Neural crest cell (in vitro differentiated cells): ENCODE data around the gene SCAPER. TPM values are rescaled to one million over a fixed set of nuclear protein-coding genes. Genes with fewer than 3 reads are reported as not detected.

ENCODE experiments used
- DNase-seq: peaks from one replicate; pipeline ENCODE4 v3.0.0; 2021; ENCODE audit warnings: low read depth, mixed read lengths, low spot score
- H3K27ac Mint-ChIP-seq: one replicate; pipeline ENCODE4 v1.8.0; 2021; ENCODE audit warnings: mild to moderate bottlenecking, mixed read lengths; ENCODE audit not compliant: unreplicated experiment
- H3K27me3 Mint-ChIP-seq: 2 replicates; pipeline ENCODE4 v1.8.0; 2021; ENCODE audit warnings: low read depth, mild to moderate bottlenecking, mixed read lengths
- H3K36me3 Mint-ChIP-seq: 2 replicates; pipeline ENCODE4 v1.8.0; 2021; ENCODE audit warnings: low read depth, mild to moderate bottlenecking, mixed read lengths
- H3K4me1 Mint-ChIP-seq: 2 replicates; pipeline ENCODE4 v1.8.0; 2021; ENCODE audit warnings: mixed read lengths
- H3K4me3 Mint-ChIP-seq: one replicate; pipeline ENCODE4 v1.8.0; 2021; ENCODE audit warnings: mild to moderate bottlenecking, mixed read lengths
- H3K9me3 Mint-ChIP-seq: 2 replicates; pipeline ENCODE4 v1.8.0; 2021; ENCODE audit warnings: mixed read lengths
- CTCF ChIP-seq: fragments of 200-600 bp; sonication (generic); conservative IDR thresholded peaks from 2 replicates; pipeline ENCODE4 v1.5.0; 2021; ENCODE audit warnings: antibody characterized with exemption, mild to moderate bottlenecking
- total RNA-seq: library from RNA; stranded (reverse); gene quantifications from 2 replicates; pipeline ENCODE4 v1.2.1, GENCODE V29; 2021

SCAPER gene
- total RNA-seq, 1 donor from 2014 or later, result 15.3 TPM

GRCh38 chr15:76682833-76683232, 222.3 kb downstream of the SCAPER start:
- DNase-seq, result no peak
- Mint-ChIP-seq H3K27me3 (no peaks in the 10 kb centered on the region), H3K4me3 (no peak overlapping the region), H3K27ac (no peak overlapping the region), H3K9me3 (peaks cover 20% of the 10 kb centered on the region), H3K36me3 (peaks cover 13% of the 10 kb centered on the region), H3K4me1 (no peaks in the 10 kb centered on the region)
- no peak for TF ChIP-seq CTCF

- no peaks in the 10 kb centered on the region for H3K27me3 Mint-ChIP-seq
- H3K36me3 Mint-ChIP-seq, result peaks cover 13% of the 10 kb centered on the region
- H3K9me3 Mint-ChIP-seq, result peaks cover 20% of the 10 kb centered on the region
- H3K4me3 Mint-ChIP-seq, result no peak overlapping the region
- no peaks in the 10 kb centered on the region for H3K4me1 Mint-ChIP-seq
- DNase-seq, result no peak
- no peak for TF ChIP-seq CTCF
- peak overlapping the region; percentile 43 for H3K27ac Mint-ChIP-seq
Measured at GRCh38 chr15:76682259-76682658, 222.9 kb downstream of the SCAPER start.

- no peak overlapping the region for H3K4me3 Mint-ChIP-seq
- no peaks in the 10 kb centered on the region for H3K4me1 Mint-ChIP-seq
- TF ChIP-seq CTCF, result no peak
- peaks cover 10% of the 10 kb centered on the region for H3K36me3 Mint-ChIP-seq
- peaks cover 9% of the 10 kb centered on the region for H3K9me3 Mint-ChIP-seq
- no peaks in the 10 kb centered on the region for H3K27me3 Mint-ChIP-seq
- no peak overlapping the region for H3K27ac Mint-ChIP-seq
- no peak for DNase-seq
Measured at GRCh38 chr15:76678766-76679165, 226.4 kb downstream of the SCAPER start.

- no peak for DNase-seq
- peaks cover 5% of the 10 kb centered on the region for H3K4me1 Mint-ChIP-seq
- H3K36me3 Mint-ChIP-seq, result no peaks in the 10 kb centered on the region
- no peak for TF ChIP-seq CTCF
- no peaks in the 10 kb centered on the region for H3K9me3 Mint-ChIP-seq
- no peak overlapping the region for H3K4me3 Mint-ChIP-seq
- H3K27me3 Mint-ChIP-seq, result no peaks in the 10 kb centered on the region
- no peak overlapping the region for H3K27ac Mint-ChIP-seq
Measured at GRCh38 chr15:76674883-76675282, 230.3 kb downstream of the SCAPER start.

GRCh38 chr15:76669521-76670207, 235.5 kb downstream of the SCAPER start:
- peaks cover 5% of the 10 kb centered on the region for H3K4me1 Mint-ChIP-seq
- no peak for DNase-seq
- H3K27ac Mint-ChIP-seq, result no peak overlapping the region
- no peaks in the 10 kb centered on the region for H3K27me3 Mint-ChIP-seq
- H3K9me3 Mint-ChIP-seq, result peaks cover 7% of the 10 kb centered on the region
- peaks cover 4% of the 10 kb centered on the region for H3K36me3 Mint-ChIP-seq
- no peak for TF ChIP-seq CTCF
- H3K4me3 Mint-ChIP-seq, result no peak overlapping the region
